ENCODE measurements around the gene CSK.

The CSK gene

GRCh38 chr15:74787251-74788041, 5.6 kb downstream of the CSK start:
- DNase-seq (ENCODE audit: low spot score): peak; percentile 53

DNA sequence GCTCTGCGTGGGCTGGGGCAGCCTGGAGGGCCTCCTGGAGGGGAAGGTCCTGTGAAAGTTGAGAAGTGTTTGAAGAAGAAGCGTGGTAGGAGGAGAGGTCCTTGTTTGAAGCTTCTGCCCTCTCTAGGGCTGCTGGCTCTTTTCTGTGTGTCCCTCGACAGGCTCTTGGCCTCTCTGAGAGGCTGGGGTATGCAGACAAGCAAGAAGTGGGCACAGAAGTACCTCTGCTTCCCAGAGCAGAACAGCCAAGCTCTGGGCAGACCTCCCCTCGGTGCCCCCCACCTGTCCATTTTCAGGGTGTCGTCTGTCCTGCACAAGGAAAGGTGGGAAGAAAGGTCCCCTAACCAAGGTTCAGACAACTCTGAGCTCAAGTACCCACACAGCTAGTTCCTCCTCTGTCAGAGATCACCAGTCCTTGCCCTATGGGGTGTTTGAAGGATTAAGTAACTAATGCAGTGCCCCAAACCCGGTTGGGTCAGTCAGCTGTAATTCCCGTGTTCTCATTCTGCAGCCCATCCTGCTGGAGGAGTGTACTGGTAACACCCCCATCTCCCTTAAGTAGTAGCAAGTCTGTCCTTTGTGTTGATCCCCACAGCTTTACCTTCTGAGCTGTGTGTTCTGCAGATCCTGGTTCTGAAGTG, 6.3 kb downstream of the CSK start:
- no peak for DNase-seq (ENCODE audit: low spot score)

GRCh38 chr15:74788683-74789151, 6.8 kb downstream of the CSK start:
- no peak for DNase-seq (ENCODE audit: low spot score)

- DNase-seq (ENCODE audit: low spot score): no peak
Measured at GRCh38 chr15:74789171-74789631, 7.3 kb downstream of the CSK start.

GRCh38 chr15:74789741-74790079, 7.8 kb downstream of the CSK start:
- DNase-seq (ENCODE audit: low spot score): no peak

- DNase-seq (ENCODE audit: low spot score): peak; percentile 70
Measured at GRCh38 chr15:74790080-74790916, 8.4 kb downstream of the CSK start.

GRCh38 chr15:74791007-74791406, 9.1 kb downstream of the CSK start:
- DNase-seq (ENCODE audit: low spot score): no peak

- DNase-seq (ENCODE audit: low spot score): no peak
Measured at GRCh38 chr15:74791667-74792066, 9.8 kb downstream of the CSK start.

DNA sequence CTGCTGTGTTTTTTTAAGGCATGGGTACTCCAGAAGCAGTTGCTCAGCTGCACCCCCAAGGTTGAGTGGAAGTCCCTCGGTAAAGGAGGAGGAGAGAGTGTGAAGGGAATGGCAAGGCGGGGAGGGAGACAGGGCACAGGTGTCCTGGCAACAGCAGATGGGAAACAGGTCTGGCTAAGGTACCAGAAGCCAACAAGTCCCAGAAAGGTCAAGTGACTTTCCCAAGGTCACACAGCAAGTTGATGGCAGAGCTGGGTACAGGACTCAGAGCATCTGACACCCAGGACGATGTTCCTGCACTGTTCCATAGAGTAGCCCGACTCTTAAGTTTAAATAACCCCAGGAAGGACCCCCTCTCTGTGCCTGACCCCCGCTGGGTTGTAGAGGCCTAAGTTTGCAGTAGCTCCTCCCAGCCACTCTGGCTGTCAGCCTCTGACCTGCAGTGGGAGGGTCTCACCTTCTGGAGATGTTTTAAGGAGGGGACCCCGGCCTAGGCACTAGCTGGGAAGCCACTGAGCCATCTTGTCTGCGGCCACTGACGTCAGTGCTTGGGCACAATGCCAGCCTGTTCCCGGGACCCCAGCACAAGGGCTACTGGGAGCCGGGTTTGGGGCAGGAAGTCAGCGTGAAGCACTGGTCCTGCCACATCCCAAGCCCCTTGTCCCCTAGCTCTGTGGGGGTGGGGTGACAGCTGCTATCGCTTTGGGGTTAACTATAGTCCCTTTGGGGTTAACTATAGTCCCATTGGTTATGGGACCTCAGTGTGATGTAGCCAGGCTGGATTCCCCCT, 10.5 kb downstream of the CSK start:
- no peak for DNase-seq (ENCODE audit: low spot score)

GRCh38 chr15:74793135-74794028, 11.5 kb downstream of the CSK start:
- DNase-seq (ENCODE audit: low spot score): no peak

GRCh38 chr15:74794248-74794969, 12.5 kb downstream of the CSK start:
- DNase-seq (ENCODE audit: low spot score): no peak

- no peak for DNase-seq (ENCODE audit: low spot score)
Measured at GRCh38 chr15:74794970-74795349, 13.1 kb downstream of the CSK start.

GRCh38 chr15:74795966-74796625, 14.2 kb downstream of the CSK start:
- no peak for DNase-seq (ENCODE audit: low spot score)

DNA sequence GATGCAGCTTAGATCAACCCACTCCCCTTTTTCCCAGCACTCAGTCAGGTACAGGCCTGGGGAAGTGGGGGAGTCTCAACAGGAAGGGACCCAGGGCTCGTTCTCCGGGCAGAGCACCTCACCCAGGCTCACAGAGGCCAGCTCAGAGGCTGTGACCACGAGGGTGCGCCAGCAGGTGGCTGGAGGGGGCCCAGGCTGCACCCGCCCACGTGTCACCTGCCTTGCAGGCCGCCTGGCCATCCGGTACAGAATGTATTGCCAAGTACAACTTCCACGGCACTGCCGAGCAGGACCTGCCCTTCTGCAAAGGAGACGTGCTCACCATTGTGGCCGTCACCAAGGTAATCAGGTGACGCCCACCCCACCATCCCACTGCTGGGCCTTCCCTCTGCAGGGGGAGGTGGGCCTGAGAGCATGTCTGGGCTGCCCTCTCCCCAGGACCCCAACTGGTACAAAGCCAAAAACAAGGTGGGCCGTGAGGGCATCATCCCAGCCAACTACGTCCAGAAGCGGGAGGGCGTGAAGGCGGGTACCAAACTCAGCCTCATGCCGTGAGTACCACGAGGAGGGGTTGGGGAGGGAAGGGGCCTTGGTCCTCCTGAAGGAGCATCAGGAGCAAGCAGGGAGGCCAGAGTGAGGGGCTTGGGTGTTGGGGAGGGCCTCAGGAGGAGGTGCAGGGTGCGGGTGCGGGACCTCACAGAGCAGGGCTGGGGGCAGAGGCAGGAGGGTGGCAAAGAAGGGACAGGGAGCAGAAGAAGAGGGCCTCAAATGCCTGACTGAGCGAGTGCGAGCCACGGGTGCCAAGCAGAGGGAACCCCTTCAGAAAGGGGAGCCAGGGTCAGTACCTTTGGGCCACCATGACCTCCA, 16.7 kb downstream of the CSK start:
- DNase-seq (ENCODE audit: low spot score): no peak

DNA sequence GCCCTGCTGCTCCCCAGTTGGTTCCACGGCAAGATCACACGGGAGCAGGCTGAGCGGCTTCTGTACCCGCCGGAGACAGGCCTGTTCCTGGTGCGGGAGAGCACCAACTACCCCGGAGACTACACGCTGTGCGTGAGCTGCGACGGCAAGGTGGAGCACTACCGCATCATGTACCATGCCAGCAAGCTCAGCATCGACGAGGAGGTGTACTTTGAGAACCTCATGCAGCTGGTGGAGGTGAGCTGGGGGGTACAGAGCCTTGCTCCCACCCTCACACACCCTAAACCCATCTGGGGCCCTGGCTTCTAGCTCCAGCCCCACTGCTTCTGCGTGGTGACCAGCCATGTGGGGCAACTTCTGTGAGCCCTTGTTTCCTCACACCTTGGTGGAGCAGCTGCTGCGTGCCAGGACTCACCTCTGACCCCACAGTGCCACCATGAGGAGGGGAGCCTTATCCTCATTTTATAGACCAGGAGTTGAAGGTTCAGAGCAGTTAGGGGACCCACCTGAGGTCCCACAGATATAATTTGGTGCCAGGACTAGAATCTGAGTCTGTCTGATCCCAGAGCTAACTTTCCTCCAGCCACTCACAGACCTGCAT, 17.5 kb downstream of the CSK start:
- DNase-seq (ENCODE audit: low spot score): no peak

DNA sequence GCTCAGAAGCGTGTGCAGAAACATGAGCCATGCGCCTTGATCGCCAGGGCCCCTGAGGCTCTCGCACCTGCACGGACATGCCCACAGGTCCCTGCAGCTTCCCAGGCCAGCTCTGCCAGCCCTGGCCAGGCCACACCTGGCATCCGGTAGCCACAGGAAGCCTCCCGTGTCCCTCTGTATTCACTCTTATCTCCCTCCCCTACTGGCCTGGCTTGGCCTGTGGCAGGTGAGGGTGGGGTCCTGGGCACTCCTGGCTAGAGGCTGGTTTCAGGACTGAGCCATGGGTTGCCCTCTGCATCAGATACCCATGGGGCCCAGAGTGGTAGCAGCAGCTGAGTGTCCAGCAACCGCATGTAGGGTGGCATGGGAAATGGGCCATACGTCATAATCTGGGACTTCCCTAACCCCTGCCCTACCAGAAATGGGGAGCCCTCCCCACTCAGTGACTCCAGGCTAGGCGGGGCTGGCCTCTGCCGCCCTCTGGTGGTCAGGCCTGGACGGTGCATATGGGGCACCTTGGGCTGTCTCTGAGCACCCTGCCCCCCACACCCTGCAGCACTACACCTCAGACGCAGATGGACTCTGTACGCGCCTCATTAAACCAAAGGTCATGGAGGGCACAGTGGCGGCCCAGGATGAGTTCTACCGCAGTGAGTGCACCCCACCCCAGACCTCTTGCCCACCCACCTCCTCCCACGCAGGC, 18.1 kb downstream of the CSK start:
- peak; percentile 93 for DNase-seq (ENCODE audit: low spot score)

GRCh38 chr15:74800559-74801094, 18.7 kb downstream of the CSK start:
- no peak for DNase-seq (ENCODE audit: low spot score)
